Mucosa of stomach (tissue), 1 donor: ENCODE results near the gene FBXO39.
"Not testable (repeated sequence)": the region's sequence is repeated elsewhere in the genome, so short reads cannot be mapped to it uniquely, and the experiment has no call there.

Experiments used
- H3K27me3 ChIP-seq: one replicate; pipeline ENCODE4 v1.7.0; 2013; ENCODE audit warnings: mild to moderate bottlenecking, low read length; ENCODE audit not compliant: control insufficient read depth, insufficient read depth
- H3K36me3 ChIP-seq: one replicate; pipeline ENCODE4 v1.7.0; 2013; ENCODE audit warnings: low read length; ENCODE audit not compliant: control insufficient read depth, insufficient read depth
- H3K4me1 ChIP-seq: one replicate; pipeline ENCODE4 v1.7.0; 2013; ENCODE audit warnings: mild to moderate bottlenecking, low read length; ENCODE audit not compliant: control insufficient read depth, insufficient read depth
- H3K4me3 ChIP-seq: one replicate; pipeline ENCODE4 v1.7.0; 2013; ENCODE audit warnings: low read length
- H3K9ac ChIP-seq: one replicate; pipeline ENCODE4 v1.7.0; 2013; ENCODE audit warnings: mild to moderate bottlenecking, low read length, moderate library complexity
- H3K9me3 ChIP-seq: one replicate; pipeline ENCODE4 v1.7.0; 2013; ENCODE audit warnings: mild to moderate bottlenecking, low read length, moderate library complexity; ENCODE audit not compliant: control insufficient read depth
- donor health status: Pancreatic carcinoma.

FBXO39 gene

DNA sequence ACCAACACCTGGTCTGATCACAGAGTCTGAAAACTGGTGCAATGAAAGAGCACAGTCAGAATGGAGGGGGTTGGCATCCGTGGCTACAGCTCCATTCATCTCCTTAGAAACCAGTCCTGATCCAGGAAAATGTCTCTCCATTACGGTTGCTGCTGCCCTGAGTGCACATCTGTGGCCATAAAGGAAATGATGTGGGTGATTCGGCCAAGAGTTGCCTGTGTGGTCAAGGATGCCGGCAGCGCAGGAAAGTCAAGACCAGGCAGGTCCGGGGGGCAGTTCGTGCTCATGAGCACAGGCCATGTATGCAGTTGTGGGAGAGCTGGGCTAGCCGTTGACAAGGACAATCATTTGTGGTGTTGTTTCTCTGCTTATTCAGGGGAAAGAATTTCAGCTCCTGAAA lies 14.2 kb upstream of the FBXO39 start:
- H3K9ac ChIP-seq = no peak overlapping the region
- H3K9me3 ChIP-seq = no peaks in the 10 kb centered on the region
- H3K4me1 ChIP-seq = peaks cover 4% of the 10 kb centered on the region
- H3K36me3 ChIP-seq = peaks cover 14% of the 10 kb centered on the region
- no peak overlapping the region for H3K4me3 ChIP-seq
- H3K27me3 ChIP-seq = no peaks in the 10 kb centered on the region

- H3K9ac ChIP-seq = no peak overlapping the region
- H3K4me3 ChIP-seq = no peak overlapping the region
- H3K36me3 ChIP-seq = peaks cover 23% of the 10 kb centered on the region
- H3K9me3 ChIP-seq = peaks cover 4% of the 10 kb centered on the region
- H3K4me1 ChIP-seq = no peaks in the 10 kb centered on the region
- H3K27me3 ChIP-seq = no peaks in the 10 kb centered on the region
These were observed 7.6 kb upstream of the FBXO39 start for GRCh38 chr17:6768447-6768846.

DNA sequence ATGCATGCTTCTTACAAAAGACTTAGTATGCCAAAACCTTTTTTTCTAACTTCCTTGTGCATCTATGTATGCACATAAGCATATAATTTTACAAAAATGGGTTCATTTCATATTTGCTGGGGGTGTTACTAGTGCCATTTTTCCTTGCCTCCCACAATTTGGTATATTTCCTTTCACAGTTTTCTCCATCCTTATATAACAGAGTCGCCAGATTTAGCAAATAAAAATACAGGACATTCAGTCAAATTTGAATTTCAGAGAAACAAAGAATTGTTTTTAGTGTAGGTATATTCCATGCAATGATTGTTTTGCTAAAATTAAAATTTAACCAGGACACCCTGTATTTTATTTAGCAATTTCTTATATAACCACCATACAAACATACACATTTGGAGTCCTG lies 4.0 kb upstream of the FBXO39 start:
- Histone ChIP-seq H3K27me3 (peaks cover 21% of the 10 kb centered on the region), H3K4me1 (no peaks in the 10 kb centered on the region), H3K9ac (no peak overlapping the region), H3K4me3 (no peak overlapping the region), H3K9me3 (peaks cover 4% of the 10 kb centered on the region), H3K36me3 (peaks cover 17% of the 10 kb centered on the region)

DNA sequence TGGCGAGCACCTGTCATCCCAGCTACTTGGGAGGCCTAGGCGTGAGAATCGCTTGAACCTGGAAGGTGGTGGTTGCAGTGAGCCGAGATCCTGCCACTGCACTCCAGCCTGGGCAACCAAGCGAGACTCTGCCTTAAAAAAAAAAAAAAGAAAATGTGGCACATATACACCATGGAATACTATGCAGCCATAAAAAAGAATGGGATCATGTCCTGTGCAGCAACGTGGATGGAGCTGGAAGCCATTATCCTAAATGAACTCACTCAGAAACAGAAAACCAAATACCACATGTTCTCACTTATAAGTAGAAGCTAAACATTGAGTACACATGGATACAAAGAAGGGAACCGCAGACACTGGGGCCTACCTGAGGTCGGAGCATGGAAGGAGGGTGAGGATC lies 1.1 kb upstream of the FBXO39 start:
- not testable (repeated sequence) for H3K36me3 ChIP-seq, H3K9me3 ChIP-seq, H3K4me1 ChIP-seq, H3K4me3 ChIP-seq, H3K9ac ChIP-seq
- H3K27me3 ChIP-seq = peaks cover 21% of the 10 kb centered on the region

- Histone ChIP-seq H3K4me3 (no peak overlapping the region), H3K36me3 (no peaks in the 10 kb centered on the region), H3K9ac (no peak overlapping the region), H3K9me3 (no peaks in the 10 kb centered on the region), H3K27me3 (peaks cover 27% of the 10 kb centered on the region), H3K4me1 (no peaks in the 10 kb centered on the region)
These were observed 3.4 kb downstream of the FBXO39 start for GRCh38 chr17:6779411-6779810.

- Histone ChIP-seq H3K4me1 (no peaks in the 10 kb centered on the region), H3K27me3 (peaks cover 25% of the 10 kb centered on the region), H3K36me3 (no peaks in the 10 kb centered on the region), H3K4me3 (no peak overlapping the region), H3K9ac (no peak overlapping the region), H3K9me3 (no peaks in the 10 kb centered on the region)
These were observed 4.0 kb downstream of the FBXO39 start for GRCh38 chr17:6780001-6780400.

DNA sequence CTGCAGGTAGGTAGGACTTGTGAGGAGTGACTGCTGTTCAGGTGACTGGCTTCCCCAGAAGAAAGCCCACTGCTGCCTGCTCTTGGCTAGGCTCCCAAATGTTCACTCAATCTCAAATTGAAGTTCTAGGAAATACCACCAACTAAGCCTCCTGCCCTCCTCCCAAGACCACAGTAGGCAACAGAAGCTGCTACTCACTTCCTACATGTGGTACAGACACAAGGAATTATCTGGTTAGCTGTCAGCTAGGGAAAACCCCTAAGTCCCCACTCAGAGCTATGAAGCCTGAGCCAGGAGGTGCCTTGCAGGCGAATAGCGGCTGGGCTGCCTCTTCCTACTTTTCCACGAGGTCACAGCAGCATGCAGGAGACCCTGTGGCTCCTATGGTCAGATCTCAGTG lies 4.9 kb downstream of the FBXO39 start:
- Histone ChIP-seq H3K27me3 (peaks cover 16% of the 10 kb centered on the region), H3K4me3 (no peak overlapping the region), H3K9me3 (no peaks in the 10 kb centered on the region), H3K36me3 (no peaks in the 10 kb centered on the region), H3K9ac (no peak overlapping the region), H3K4me1 (no peaks in the 10 kb centered on the region)

DNA sequence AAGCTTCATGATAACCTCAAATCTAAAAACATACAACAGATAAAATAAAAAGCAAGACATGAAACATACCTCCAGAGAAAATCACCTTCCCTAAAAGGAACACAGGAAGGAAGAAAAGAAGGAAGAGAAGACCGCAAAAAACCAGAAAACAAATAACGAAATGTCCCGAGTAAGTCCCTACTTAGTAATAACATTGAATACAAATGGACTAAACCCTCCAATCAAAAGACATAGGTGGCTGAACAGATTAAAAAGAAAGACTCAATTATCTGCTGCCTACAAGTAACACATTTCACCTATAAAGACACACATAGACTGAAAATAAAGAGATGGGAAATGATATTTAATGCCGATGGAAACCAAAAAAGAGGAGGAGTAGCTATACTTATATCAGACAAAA lies 6.2 kb downstream of the FBXO39 start:
- Histone ChIP-seq H3K27me3 (peaks cover 7% of the 10 kb centered on the region), H3K9me3 (no peaks in the 10 kb centered on the region), H3K4me1 (no peaks in the 10 kb centered on the region), H3K9ac (no peak overlapping the region), H3K4me3 (no peak overlapping the region), H3K36me3 (no peaks in the 10 kb centered on the region)

- Histone ChIP-seq H3K9ac (no peak overlapping the region), H3K27me3 (peaks cover 18% of the 10 kb centered on the region), H3K36me3 (no peaks in the 10 kb centered on the region), H3K4me3 (no peak overlapping the region), H3K4me1 (no peaks in the 10 kb centered on the region), H3K9me3 (no peaks in the 10 kb centered on the region)
These were observed 10.6 kb downstream of the FBXO39 start for GRCh38 chr17:6786618-6787017.

DNA sequence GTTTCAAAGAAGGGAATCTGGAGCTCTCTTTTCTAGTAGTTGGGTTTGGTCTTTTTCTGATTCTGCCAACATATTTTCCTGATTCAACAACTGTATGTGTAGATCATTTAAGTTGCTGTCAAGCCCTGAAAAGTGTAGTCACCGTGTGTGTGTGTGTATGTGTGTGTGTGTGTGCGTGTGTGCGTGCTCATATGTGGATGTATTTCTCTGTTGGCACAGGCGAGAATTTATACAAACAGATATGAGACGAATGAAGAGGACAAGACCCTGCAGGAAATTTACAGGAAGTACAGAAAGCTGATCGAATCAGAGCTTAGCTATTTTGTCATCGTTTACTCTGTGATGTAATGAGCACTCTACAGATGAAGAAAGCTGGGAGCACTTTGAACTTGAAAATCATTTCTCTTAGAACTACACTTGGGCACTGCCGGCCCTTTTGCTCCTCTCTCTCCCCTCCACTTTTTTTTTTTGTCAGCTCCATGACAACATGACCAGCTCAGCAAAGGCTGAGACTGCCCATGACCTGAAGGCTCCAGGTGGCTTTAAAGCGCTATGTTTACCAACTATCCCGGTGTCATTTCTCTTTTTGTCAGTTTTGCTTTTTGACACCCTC lies 11.2 kb downstream of the FBXO39 start:
- no peaks in the 10 kb centered on the region for H3K9me3 ChIP-seq

DNA sequence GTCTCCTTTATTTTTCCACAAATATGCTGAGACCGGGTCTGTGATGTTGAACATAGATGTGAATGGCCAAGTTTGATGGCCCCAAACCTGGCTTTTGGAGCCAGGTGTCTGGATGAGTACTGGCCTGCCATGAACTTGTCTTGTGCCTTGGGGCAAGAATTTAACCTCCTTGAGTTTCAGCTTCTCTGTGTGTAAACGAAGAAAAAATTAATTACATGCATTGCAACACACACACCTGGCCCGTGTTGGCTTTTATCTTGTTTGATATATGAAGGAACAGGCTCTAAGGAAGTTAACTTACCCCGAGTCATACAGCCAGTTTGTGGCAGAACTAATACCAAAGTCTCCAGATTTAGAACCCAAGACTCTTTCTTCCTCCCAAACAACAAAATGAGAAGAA lies 13.1 kb downstream of the FBXO39 start:
- H3K27me3 ChIP-seq = peaks cover 11% of the 10 kb centered on the region
- no peak overlapping the region for H3K4me3 ChIP-seq
- no peaks in the 10 kb centered on the region for H3K9me3 ChIP-seq
- no peak overlapping the region for H3K9ac ChIP-seq
- H3K36me3 ChIP-seq = no peaks in the 10 kb centered on the region
- H3K4me1 ChIP-seq = no peaks in the 10 kb centered on the region

More for the DNA sequence above, 11.2 kb downstream of the FBXO39 start:
- no peaks in the 10 kb centered on the region for H3K4me1 ChIP-seq
- peaks cover 18% of the 10 kb centered on the region for H3K27me3 ChIP-seq
- H3K4me3 ChIP-seq = no peak overlapping the region
- H3K9ac ChIP-seq = no peak overlapping the region
- no peaks in the 10 kb centered on the region for H3K36me3 ChIP-seq

DNA sequence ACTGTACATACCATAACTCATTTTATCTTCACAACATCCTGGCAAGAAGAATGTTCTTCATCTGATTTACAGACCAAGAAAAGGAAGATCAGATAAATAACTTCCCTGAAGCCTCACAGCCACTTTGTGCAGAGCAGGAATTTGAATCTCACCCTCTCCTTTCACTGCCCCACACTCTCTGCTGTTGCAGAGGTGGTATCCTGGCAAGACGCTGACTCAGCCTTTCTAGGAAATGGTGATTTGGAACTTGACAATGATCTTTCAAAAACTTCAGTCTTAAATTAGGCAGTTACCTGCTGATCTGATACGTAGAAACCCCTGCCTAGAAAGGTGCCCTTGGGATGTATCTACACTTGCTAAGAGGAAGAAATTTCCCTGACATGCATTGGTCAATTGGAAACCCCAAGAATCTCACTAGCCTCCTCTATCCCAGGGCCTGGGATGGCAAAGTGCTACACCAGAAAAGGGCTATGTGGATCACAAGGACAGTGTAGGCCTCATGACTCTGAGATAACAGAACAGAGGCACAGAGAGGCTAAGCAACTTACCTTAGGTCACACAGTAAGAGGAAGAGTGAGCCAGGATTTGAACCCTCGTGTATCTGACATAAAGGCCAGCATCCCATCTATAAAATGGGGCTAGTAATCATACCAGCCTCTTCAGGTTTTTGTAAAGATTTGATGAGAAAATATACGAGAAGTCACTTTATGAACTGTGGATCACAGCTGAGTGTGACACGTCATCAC lies 17.9 kb downstream of the FBXO39 start:
- no peaks in the 10 kb centered on the region for H3K36me3 ChIP-seq
- no peaks in the 10 kb centered on the region for H3K4me1 ChIP-seq
- H3K9me3 ChIP-seq = no peaks in the 10 kb centered on the region
- H3K27me3 ChIP-seq = peaks cover 13% of the 10 kb centered on the region
- no peak overlapping the region for H3K4me3 ChIP-seq
- no peak overlapping the region for H3K9ac ChIP-seq
